ENCODE results near the gene GDF10.

The GDF10 gene

GRCh38 chr10:47288236-47288635, 11.8 kb upstream of the GDF10 start:
- no peak for DNase-seq
- in situ Hi-C loops (cut with MboI; ENCODE audit: low pct_unique_long_range_greater_than_20kb, low sequenced_read_pairs) = no loop called here

- in situ Hi-C loops (cut with MboI; ENCODE audit: low pct_unique_long_range_greater_than_20kb, low sequenced_read_pairs) = no loop called here
Observed at GRCh38 chr10:47288916-47289495, 11.0 kb upstream of the GDF10 start.

GRCh38 chr10:47289921-47290320, 10.1 kb upstream of the GDF10 start:
- in situ Hi-C loops (cut with MboI; ENCODE audit: low pct_unique_long_range_greater_than_20kb, low sequenced_read_pairs) = no loop called here
- DNase-seq = no peak

More at GRCh38 chr10:47288916-47289495, 11.0 kb upstream of the GDF10 start:
- DNase-seq = no peak

GRCh38 chr10:47290338-47290737, 9.7 kb upstream of the GDF10 start:
- no peak for DNase-seq
- in situ Hi-C loops (cut with MboI; ENCODE audit: low pct_unique_long_range_greater_than_20kb, low sequenced_read_pairs) = no loop called here

- in situ Hi-C loops (cut with MboI; ENCODE audit: low pct_unique_long_range_greater_than_20kb, low sequenced_read_pairs) = no loop called here
- DNase-seq = no peak
Observed at GRCh38 chr10:47291682-47292081, 8.3 kb upstream of the GDF10 start.

GRCh38 chr10:47294057-47294456, 5.9 kb upstream of the GDF10 start:
- in situ Hi-C loops (cut with MboI; ENCODE audit: low pct_unique_long_range_greater_than_20kb, low sequenced_read_pairs) = no loop called here
- DNase-seq = no peak

- DNase-seq = no peak
- in situ Hi-C loops (cut with MboI; ENCODE audit: low pct_unique_long_range_greater_than_20kb, low sequenced_read_pairs) = no loop called here
Observed at GRCh38 chr10:47294501-47294900, 5.5 kb upstream of the GDF10 start.

GRCh38 chr10:47295411-47295810, 4.6 kb upstream of the GDF10 start:
- no peak for DNase-seq
- in situ Hi-C loops (cut with MboI; ENCODE audit: low pct_unique_long_range_greater_than_20kb, low sequenced_read_pairs) = no loop called here

GRCh38 chr10:47296156-47296894, 3.7 kb upstream of the GDF10 start:
- in situ Hi-C loops (cut with MboI; ENCODE audit: low pct_unique_long_range_greater_than_20kb, low sequenced_read_pairs) = no loop called here
- DNase-seq = no peak

- in situ Hi-C loops (cut with MboI; ENCODE audit: low pct_unique_long_range_greater_than_20kb, low sequenced_read_pairs) = no loop called here
Observed at GRCh38 chr10:47296941-47297340, 3.1 kb upstream of the GDF10 start.

GRCh38 chr10:47297866-47298540, 2.0 kb upstream of the GDF10 start:
- in situ Hi-C loops (cut with MboI; ENCODE audit: low pct_unique_long_range_greater_than_20kb, low sequenced_read_pairs) = no loop called here
- DNase-seq = no peak

More at GRCh38 chr10:47296941-47297340, 3.1 kb upstream of the GDF10 start:
- no peak for DNase-seq

- in situ Hi-C loops (cut with MboI; ENCODE audit: low pct_unique_long_range_greater_than_20kb, low sequenced_read_pairs) = no loop called here
- DNase-seq = no peak
Observed at GRCh38 chr10:47298715-47299114, 1.3 kb upstream of the GDF10 start.

GRCh38 chr10:47300429-47300931, 483 bp downstream of the GDF10 start:
- in situ Hi-C loops (cut with MboI; ENCODE audit: low pct_unique_long_range_greater_than_20kb, low sequenced_read_pairs) = loop anchor here (10.0 kb wide), 1 partner anchor 276 kb away; no protein-coding TSS in a partner anchor
- DNase-seq = no peak

- in situ Hi-C loops (cut with MboI; ENCODE audit: low pct_unique_long_range_greater_than_20kb, low sequenced_read_pairs) = loop anchor here (10.0 kb wide), 1 partner anchor 277 kb away; no protein-coding TSS in a partner anchor
Observed at GRCh38 chr10:47301833-47302232, 1.8 kb downstream of the GDF10 start.

GRCh38 chr10:47303105-47303504, 3.1 kb downstream of the GDF10 start:
- in situ Hi-C loops (cut with MboI; ENCODE audit: low pct_unique_long_range_greater_than_20kb, low sequenced_read_pairs) = loop anchor here (10.0 kb wide), 1 partner anchor 278 kb away; no protein-coding TSS in a partner anchor
- no peak for DNase-seq

More at GRCh38 chr10:47301833-47302232, 1.8 kb downstream of the GDF10 start:
- no peak for DNase-seq

- in situ Hi-C loops (cut with MboI; ENCODE audit: low pct_unique_long_range_greater_than_20kb, low sequenced_read_pairs) = loop anchor here (10.0 kb wide), 1 partner anchor 279 kb away; no protein-coding TSS in a partner anchor
Observed at GRCh38 chr10:47303866-47304265, 3.9 kb downstream of the GDF10 start.

GRCh38 chr10:47305566-47305965, 5.6 kb downstream of the GDF10 start:
- DNase-seq = no peak
- in situ Hi-C loops (cut with MboI; ENCODE audit: low pct_unique_long_range_greater_than_20kb, low sequenced_read_pairs) = loop anchor here (10.0 kb wide), 1 partner anchor 281 kb away; no protein-coding TSS in a partner anchor

More at GRCh38 chr10:47303866-47304265, 3.9 kb downstream of the GDF10 start:
- DNase-seq = no peak

GRCh38 chr10:47306387-47307210, 6.6 kb downstream of the GDF10 start:
- DNase-seq = no peak
- in situ Hi-C loops (cut with MboI; ENCODE audit: low pct_unique_long_range_greater_than_20kb, low sequenced_read_pairs) = loop anchor here (10.0 kb wide), 1 partner anchor 282 kb away; no protein-coding TSS in a partner anchor

GRCh38 chr10:47307381-47307780, 7.4 kb downstream of the GDF10 start:
- in situ Hi-C loops (cut with MboI; ENCODE audit: low pct_unique_long_range_greater_than_20kb, low sequenced_read_pairs) = loop anchor here (10.0 kb wide), 1 partner anchor 283 kb away; no protein-coding TSS in a partner anchor
- no peak for DNase-seq

Data from KBM-7 (cell line).